NCI-H446 treated with DMSO at 0.1 percent for 48 hours (cell line): Measurements from ENCODE around the gene NF1.
"Not testable (repeated sequence)": the region's sequence is repeated elsewhere in the genome, so short reads cannot be mapped to it uniquely, and the experiment has no call there.

Experiments used
- DNase-seq: peaks from one replicate; lab custom pipeline; 2025; lab: John Stamatoyannopoulos, UW

The NF1 gene

GRCh38 chr17:31094600-31095235 is at the start of gene NF1:
Gene NF1, plus strand, starts transcription at chr17:31094977. Its CDS starts 333 bp downstream, at chr17:31095310.
- peak; percentile 91 for DNase-seq

- not testable (repeated sequence) for DNase-seq
These were observed 47.8 kb upstream of the NF1 start for GRCh38 chr17:31046856-31047425.

- no peak for DNase-seq
These were observed 46.6 kb upstream of the NF1 start for GRCh38 chr17:31048142-31048541.

- DNase-seq = no peak
These were observed 46.0 kb upstream of the NF1 start for GRCh38 chr17:31048780-31049179.

GRCh38 chr17:31050948-31051347 is 43.8 kb upstream of the NF1 start:
- no peak for DNase-seq

- no peak for DNase-seq
These were observed 43.3 kb upstream of the NF1 start for GRCh38 chr17:31051506-31051905.

GRCh38 chr17:31052187-31052889 is 42.4 kb upstream of the NF1 start:
- DNase-seq = no peak

- DNase-seq = no peak
These were observed 41.7 kb upstream of the NF1 start for GRCh38 chr17:31053071-31053470.

GRCh38 chr17:31054761-31055160 is 40.0 kb upstream of the NF1 start:
- no peak for DNase-seq

GRCh38 chr17:31058976-31059375 is 35.8 kb upstream of the NF1 start:
- DNase-seq = no peak

GRCh38 chr17:31060791-31061550 is 33.8 kb upstream of the NF1 start:
- DNase-seq = no peak

GRCh38 chr17:31061678-31062077 is 33.1 kb upstream of the NF1 start:
- DNase-seq = no peak

GRCh38 chr17:31062346-31062745 is 32.4 kb upstream of the NF1 start:
- DNase-seq = no peak

GRCh38 chr17:31064707-31065106 is 30.1 kb upstream of the NF1 start:
- no peak for DNase-seq

- no peak for DNase-seq
These were observed 27.0 kb upstream of the NF1 start for GRCh38 chr17:31067691-31068184.

- no peak for DNase-seq
These were observed 26.5 kb upstream of the NF1 start for GRCh38 chr17:31068291-31068690.

GRCh38 chr17:31072186-31072585 is 22.6 kb upstream of the NF1 start:
- no peak for DNase-seq

- DNase-seq = no peak
These were observed 21.4 kb upstream of the NF1 start for GRCh38 chr17:31073411-31073810.

- DNase-seq = no peak
These were observed 19.8 kb upstream of the NF1 start for GRCh38 chr17:31074772-31075555.

- no peak for DNase-seq
These were observed 16.5 kb upstream of the NF1 start for GRCh38 chr17:31078290-31078689.

GRCh38 chr17:31079731-31080130 is 15.0 kb upstream of the NF1 start:
- DNase-seq = no peak

- no peak for DNase-seq
These were observed 9.2 kb upstream of the NF1 start for GRCh38 chr17:31085563-31085962.
